Uterus (tissue), 4 donors: ENCODE data around the gene BRD7. TPM values are rescaled to one million over a fixed set of nuclear protein-coding genes. Genes with fewer than 3 reads are reported as not detected.

Source experiments
- DNase-seq, 2 donors: peaks; one replicate each; pipeline ENCODE4 v3.0.0-alpha.2; 2019 to 2020
- H3K27ac ChIP-seq, 2 donors: fragments of 200-600 bp; sonication (generic); 1 replicate in 1 of 2; 2 replicates in 1 of 2; pipeline ENCODE4 v1.5.1; 2016 to 2018
- H3K27me3 ChIP-seq, 2 donors: fragments of 200-600 bp; sonication (generic); one replicate each; pipeline ENCODE4 v1.5.1; 2018 to 2019; ENCODE audit warnings: control low read depth in 1 of 2
- H3K36me3 ChIP-seq, 2 donors: fragments of 200-600 bp; sonication (generic); one replicate each; pipeline ENCODE4 v1.5.1; 2019; ENCODE audit warnings: control low read depth in 1 of 2
- H3K4me1 ChIP-seq, 2 donors: fragments of 200-600 bp; sonication (generic); one replicate each; pipeline ENCODE4 v1.5.1; 2018 to 2019; ENCODE audit warnings: control low read depth in 1 of 2
- H3K4me3 ChIP-seq, 2 donors: fragments of 200-600 bp; sonication (generic); 1 replicate in 1 of 2; 2 replicates in 1 of 2; pipeline ENCODE4 v1.5.1; 2018 to 2019; ENCODE audit warnings: mild to moderate bottlenecking in 1 of 2
- H3K9me3 ChIP-seq, 2 donors: fragments of 200-600 bp; sonication (generic); one replicate each; pipeline ENCODE4 v1.5.1; 2019; ENCODE audit warnings: control low read depth in 1 of 2
- CTCF ChIP-seq, 4 experiments: fragments of 200-600 bp in 2 of 4; fragments of 450-650 bp in 2 of 4; sonication (generic) in 2 of 4; IDR thresholded peaks; one replicate each; pipeline ENCODE4 v1.5.1; 2016 to 2019; ENCODE audit warnings: antibody characterized with exemption in 4 of 4, mild to moderate bottlenecking in 2 of 4, moderate library complexity in 1 of 4
- POLR2A ChIP-seq, 2 donors: fragments of 450-650 bp; IDR thresholded peaks; one replicate each; pipeline ENCODE4 v1.6.1; 2016; ENCODE audit warnings: antibody characterized with exemption in 2 of 2, mild to moderate bottlenecking in 1 of 2, moderate library complexity in 1 of 2
- intact Hi-C: fragments of 100-400 bp; cut with DNase I; formaldehyde crosslinking; loops from one replicate; pipeline ENCODE4 v1.15.1; 2023; ENCODE audit warnings: low total_unique reads
- total RNA-seq, 4 donors: library from RNA; depleted of rRNA in 3 of 4; stranded (reverse); fragments of >200 nt in 3 of 4; gene quantifications; one replicate each; pipeline versions ENCODE4 v1.1.0 to v1.2.4, GENCODE V29; 2014 to 2023
- donor health status: DM: yes; HTN: yes; CAD: no.

Gene BRD7
- total RNA-seq, 4 donors from 2014 or later = 26.9 to 74.8 (median 40.3) TPM

GRCh38 chr16:50381679-50382440 is 13.1 kb upstream of the BRD7 start:
- no peak for TF ChIP-seq CTCF (IDR thresholded peaks at IDR 0.05)
- intact Hi-C loops = no loop called here
- no peaks in the 10 kb centered on the region for H3K36me3 ChIP-seq
- no peaks in the 10 kb centered on the region for H3K27me3 ChIP-seq
- no peaks in the 10 kb centered on the region for H3K4me1 ChIP-seq
- no peak overlapping the region for H3K4me3 ChIP-seq
- H3K9me3 ChIP-seq = no peaks in the 10 kb centered on the region
- no peak for DNase-seq
- H3K27ac ChIP-seq = no peak overlapping the region

- no peak overlapping the region for H3K27ac ChIP-seq
- H3K9me3 ChIP-seq = no peaks in the 10 kb centered on the region
- H3K4me1 ChIP-seq = no peaks in the 10 kb centered on the region
- intact Hi-C loops = no loop called here
- no peak for TF ChIP-seq POLR2A (IDR thresholded peaks at IDR 0.05)
- TF ChIP-seq CTCF (IDR thresholded peaks at IDR 0.05) = no peak
- H3K27me3 ChIP-seq = no peaks in the 10 kb centered on the region
- no peak for DNase-seq
- H3K4me3 ChIP-seq = no peak overlapping the region
- no peaks in the 10 kb centered on the region for H3K36me3 ChIP-seq
Measured at GRCh38 chr16:50378417-50378816, 9.6 kb upstream of the BRD7 start.

- no peaks in the 10 kb centered on the region for H3K36me3 ChIP-seq
- no peaks in the 10 kb centered on the region for H3K9me3 ChIP-seq
- intact Hi-C loops = no loop called here
- no peaks in the 10 kb centered on the region for H3K27me3 ChIP-seq
- no peak overlapping the region for H3K27ac ChIP-seq
- H3K4me1 ChIP-seq = no peaks in the 10 kb centered on the region
- DNase-seq = no peak
- TF ChIP-seq CTCF (IDR thresholded peaks at IDR 0.05) = no peak
- TF ChIP-seq POLR2A (IDR thresholded peaks at IDR 0.05) = no peak
- H3K4me3 ChIP-seq = no peak overlapping the region
Measured at GRCh38 chr16:50377001-50377400, 8.2 kb upstream of the BRD7 start.

GRCh38 chr16:50373780-50374179 is 5.0 kb upstream of the BRD7 start:
- intact Hi-C loops = no loop called here
- Histone ChIP-seq H3K36me3 (no peaks in the 10 kb centered on the region), H3K4me1 (no peaks in the 10 kb centered on the region), H3K4me3 (no peak overlapping the region), H3K27ac (no peak overlapping the region), H3K9me3 (no peaks in the 10 kb centered on the region), H3K27me3 (no peaks in the 10 kb centered on the region)
- TF ChIP-seq POLR2A (IDR thresholded peaks at IDR 0.05) (no peak), CTCF (IDR thresholded peaks at IDR 0.05) (no peak)
- no peak for DNase-seq

- H3K4me1 ChIP-seq = no peaks in the 10 kb centered on the region
- H3K27me3 ChIP-seq = no peaks in the 10 kb centered on the region
- intact Hi-C loops = no loop called here
- TF ChIP-seq CTCF (IDR thresholded peaks at IDR 0.05) = no peak
- no peak for TF ChIP-seq POLR2A (IDR thresholded peaks at IDR 0.05)
- H3K27ac ChIP-seq = no peak overlapping the region
- H3K36me3 ChIP-seq = no peaks in the 10 kb centered on the region
- H3K4me3 ChIP-seq = no peak overlapping the region
- no peak for DNase-seq
- H3K9me3 ChIP-seq = no peaks in the 10 kb centered on the region
Measured at GRCh38 chr16:50373345-50373701, 4.5 kb upstream of the BRD7 start.
